ACC112 (cell line): ENCODE results near the gene TRIM23.
"Not testable (repeated sequence)": the region's sequence is repeated elsewhere in the genome, so short reads cannot be mapped to it uniquely, and the experiment has no call there.

Source experiments
- H2AFZ ChIP-seq: fragments of 200-600 bp; sonication (generic); one replicate; pipeline ENCODE4 v1.6.0; 2017; ENCODE audit warnings: antibody characterized with exemption, low read length; ENCODE audit not compliant: unreplicated experiment
- H3K27ac ChIP-seq: fragments of 200-600 bp; sonication (generic); 2 replicates; pipeline ENCODE4 v1.5.1; 2014; ENCODE audit warnings: low read depth, mild to moderate bottlenecking, antibody characterized with exemption, low read length, moderate library complexity
- H3K27me3 ChIP-seq: fragments of 200-600 bp; sonication (generic); 2 replicates; pipeline ENCODE4 v1.6.1; 2014; ENCODE audit warnings: mild to moderate bottlenecking, antibody characterized with exemption, low read length, moderate library complexity, mixed read lengths; ENCODE audit not compliant: insufficient read depth
- H3K36me3 ChIP-seq: fragments of 200-600 bp; sonication (generic); 2 replicates; pipeline ENCODE4 v1.6.1; 2016; ENCODE audit warnings: mild to moderate bottlenecking, antibody characterized with exemption, low read length, moderate library complexity, mixed read lengths; ENCODE audit not compliant: insufficient read depth
- H3K4me1 ChIP-seq: fragments of 200-600 bp; sonication (generic); one replicate; pipeline ENCODE4 v1.6.1; 2016; ENCODE audit warnings: low read length, mixed read lengths; ENCODE audit not compliant: insufficient read depth, unreplicated experiment, control insufficient read depth
- H3K4me3 ChIP-seq: fragments of 200-600 bp; sonication (generic); 2 replicates; pipeline ENCODE4 v1.5.1; 2014; ENCODE audit warnings: mild to moderate bottlenecking, low read depth, low read length
- H3K79me2 ChIP-seq: fragments of 200-600 bp; sonication (generic); one replicate; pipeline ENCODE4 v1.6.0; 2016; ENCODE audit warnings: low read length; ENCODE audit not compliant: control insufficient read depth, unreplicated experiment, insufficient read depth

The TRIM23 gene

GRCh38 chr5:65624571-65625555, 730 bp upstream of the TRIM23 start, which contains the start of the genes SHLD3 and TRAPPC13:
TSS of gene SHLD3 (plus strand) at chr5:65625027. CDS start at chr5:65629588, 4,561 bp downstream.
TSS of gene TRAPPC13 (plus strand) at chr5:65625027. CDS start at chr5:65625061, 34 bp downstream.
- Histone ChIP-seq H3K4me1 (peaks cover 18% of the 10 kb centered on the region), H3K27ac (peak within 1 kb of the TSS; percentile 80), H2AFZ (peak within 1 kb of the TSS; percentile 94)

GRCh38 chr5:65623482-65623881, 651 bp downstream of the TRIM23 start:
- H3K27ac ChIP-seq = no peak overlapping the region
- peaks cover 18% of the 10 kb centered on the region for H3K4me1 ChIP-seq
- H3K79me2 ChIP-seq = peaks cover 68% of the 10 kb centered on the region
- peak overlapping the region; percentile 59 for H2AFZ ChIP-seq
- H3K36me3 ChIP-seq = no peaks in the 10 kb centered on the region
- no peaks in the 10 kb centered on the region for H3K27me3 ChIP-seq
- peak overlapping the region; percentile 92 for H3K4me3 ChIP-seq

More at GRCh38 chr5:65624571-65625555, 730 bp upstream of the TRIM23 start, which contains the start of the genes SHLD3 and TRAPPC13:
- Histone ChIP-seq H3K27me3 (no peaks in the 10 kb centered on the region), H3K4me3 (peak within 1 kb of the TSS; percentile 92), H3K79me2 (peaks cover 68% of the 10 kb centered on the region), H3K36me3 (0 out of 2 replicates have a peak, but pooled peaks cover 6% of the 10 kb centered on the region)

- H2AFZ ChIP-seq, H3K27me3 ChIP-seq, H3K4me3 ChIP-seq, H3K27ac ChIP-seq, H3K36me3 ChIP-seq: not testable (repeated sequence)
- Histone ChIP-seq H3K4me1 (peaks cover 18% of the 10 kb centered on the region), H3K79me2 (peaks cover 57% of the 10 kb centered on the region)
Observed at GRCh38 chr5:65621961-65622360, 2.2 kb downstream of the TRIM23 start.

GRCh38 chr5:65620021-65620420, 4.1 kb downstream of the TRIM23 start:
- Histone ChIP-seq H3K79me2 (peaks cover 39% of the 10 kb centered on the region), H3K27me3 (no peaks in the 10 kb centered on the region), H2AFZ (no peak overlapping the region), H3K27ac (no peak overlapping the region), H3K4me3 (no peak overlapping the region), H3K36me3 (no peaks in the 10 kb centered on the region), H3K4me1 (peaks cover 12% of the 10 kb centered on the region)

- Histone ChIP-seq H3K36me3 (peaks cover 35% of the 10 kb centered on the region), H2AFZ (no peak overlapping the region), H3K79me2 (no peaks in the 10 kb centered on the region), H3K4me3 (no peak overlapping the region), H3K4me1 (no peaks in the 10 kb centered on the region), H3K27ac (no peak overlapping the region), H3K27me3 (no peaks in the 10 kb centered on the region)
Observed at GRCh38 chr5:65612298-65612907, 11.7 kb downstream of the TRIM23 start.

GRCh38 chr5:65611524-65611923, 12.6 kb downstream of the TRIM23 start:
- Histone ChIP-seq H3K4me1 (no peaks in the 10 kb centered on the region), H3K27ac (no peak overlapping the region), H3K36me3 (peaks cover 44% of the 10 kb centered on the region), H2AFZ (no peak overlapping the region), H3K27me3 (no peaks in the 10 kb centered on the region), H3K79me2 (no peaks in the 10 kb centered on the region), H3K4me3 (no peak overlapping the region)

- H3K4me1 ChIP-seq, H3K4me3 ChIP-seq, H3K27me3 ChIP-seq, H3K27ac ChIP-seq, H2AFZ ChIP-seq, H3K79me2 ChIP-seq: not testable (repeated sequence)
- H3K36me3 ChIP-seq = peaks cover 74% of the 10 kb centered on the region
Observed at GRCh38 chr5:65601761-65602160, 22.4 kb downstream of the TRIM23 start.

- Histone ChIP-seq H3K79me2 (no peaks in the 10 kb centered on the region), H3K36me3 (peaks cover 42% of the 10 kb centered on the region), H3K4me3 (no peak overlapping the region), H3K27ac (no peak overlapping the region), H3K27me3 (no peaks in the 10 kb centered on the region), H2AFZ (no peak overlapping the region), H3K4me1 (peaks cover 4% of the 10 kb centered on the region)
Observed at GRCh38 chr5:65588694-65589093, 35.4 kb downstream of the TRIM23 start.

GRCh38 chr5:65577141-65577540, 47.0 kb downstream of the TRIM23 start:
- Histone ChIP-seq H3K79me2 (peaks cover 5% of the 10 kb centered on the region), H3K27ac (no peak overlapping the region), H2AFZ (no peak overlapping the region), H3K4me3 (no peak overlapping the region), H3K27me3 (no peaks in the 10 kb centered on the region), H3K36me3 (peaks cover 26% of the 10 kb centered on the region), H3K4me1 (no peaks in the 10 kb centered on the region)

GRCh38 chr5:65570598-65571226, 53.4 kb downstream of the TRIM23 start:
- no peak overlapping the region for H2AFZ ChIP-seq
- H3K4me1 ChIP-seq = no peaks in the 10 kb centered on the region
- H3K4me3 ChIP-seq = no peak overlapping the region
- peaks cover 16% of the 10 kb centered on the region for H3K79me2 ChIP-seq
- H3K27me3 ChIP-seq = no peaks in the 10 kb centered on the region
- H3K27ac ChIP-seq = no peak overlapping the region
- peaks cover 22% of the 10 kb centered on the region for H3K36me3 ChIP-seq
